ENCODE results near the gene PLXNB3. TPM values are rescaled to one million over a fixed set of nuclear protein-coding genes. Genes with fewer than 3 reads are reported as not detected.

The PLXNB3 gene
- total RNA-seq = 1 to 10 TPM in 1 of 2 donors, under 1 TPM in 1; 0.25 to 2.9 TPM
- total RNA-seq = 0 to 0.08 reads per million in 2 donors

DNA sequence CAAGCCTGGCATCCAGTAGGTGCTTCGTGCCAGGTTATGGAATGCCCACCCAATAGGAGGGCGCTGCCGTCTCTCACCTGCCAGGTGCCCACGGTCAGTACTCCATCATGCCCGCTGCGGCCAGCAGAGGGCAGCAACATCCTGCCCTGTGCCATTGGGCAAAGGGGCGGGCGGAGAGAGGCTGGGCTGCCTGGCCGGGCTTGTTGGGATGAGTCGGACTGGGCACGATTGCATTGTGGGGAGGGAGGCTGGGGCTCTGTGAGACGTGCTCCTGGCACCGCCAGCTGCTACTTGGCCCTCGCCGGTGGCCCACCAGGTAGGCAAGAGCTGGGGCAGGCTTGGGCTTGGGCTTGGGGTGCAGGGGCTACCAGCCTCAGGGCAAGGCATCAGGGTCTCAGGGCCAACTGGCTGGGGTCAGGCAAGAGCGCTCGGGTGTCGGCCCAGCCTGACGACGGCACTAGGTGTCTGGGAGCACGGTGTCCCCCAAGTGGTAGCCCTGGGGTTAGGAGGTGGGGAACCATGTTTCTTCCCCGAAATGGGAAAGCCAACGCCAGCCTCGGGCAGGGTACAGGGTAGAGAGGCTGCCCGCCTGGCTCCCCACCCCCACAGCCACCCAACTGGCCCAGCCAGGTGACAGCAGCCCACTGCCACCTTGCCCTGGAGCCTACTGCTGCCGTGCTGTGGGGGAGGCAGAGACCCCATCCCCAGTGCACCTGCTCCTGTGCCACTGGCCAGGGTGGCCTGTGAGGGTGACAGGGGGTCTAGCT is at the start of gene PLXNB3:
PLXNB3 (plus strand) TSS at position 261 of the 767 bp plus-strand sequence. CDS start 1,287 bp downstream, outside the sequence.
- H3K27ac Mint-ChIP-seq = no peak within 1 kb of the TSS
- H3K4me1 Mint-ChIP-seq = peaks cover 6% of the 10 kb centered on the region
- H3K4me3 Mint-ChIP-seq = no peak within 1 kb of the TSS

DNA sequence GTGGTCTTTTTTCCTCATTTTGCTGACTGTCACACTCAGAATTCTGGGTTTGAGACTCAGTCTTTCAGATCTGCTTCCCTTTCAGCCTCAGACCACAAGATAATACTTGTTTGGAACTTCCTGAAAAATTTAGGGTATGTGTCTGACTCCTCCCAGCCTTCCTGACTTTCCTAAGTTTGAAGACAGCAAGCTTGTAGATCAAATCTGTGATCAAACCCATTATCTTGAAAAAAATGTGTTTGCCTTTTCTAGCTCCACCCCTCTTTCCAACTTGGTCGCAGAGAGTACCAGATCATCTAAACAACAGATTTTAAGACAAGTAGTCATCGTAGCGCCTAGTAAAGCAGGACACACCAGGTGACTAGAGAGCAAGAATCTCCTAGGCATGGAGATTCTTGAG is 49.8 kb upstream of the PLXNB3 start:
- Mint-ChIP-seq H3K4me1 (peaks cover 6% of the 10 kb centered on the region), H3K27me3 (no peaks in the 10 kb centered on the region), H3K27ac (no peak overlapping the region), H3K36me3 (ENCODE audit: low read depth) (peaks cover 3% of the 10 kb centered on the region), H3K4me3 (no peak overlapping the region)
- H3K9me3 ChIP-seq (ENCODE audit: control insufficient read depth, low read length, poor library complexity, severe bottlenecking) = no peaks in the 10 kb centered on the region
- DNase-seq = no peak
- ATAC-seq = no peak

More for the DNA sequence above, at the start of gene PLXNB3:
- Mint-ChIP-seq H3K36me3 (ENCODE audit: low read depth) (no peaks in the 10 kb centered on the region), H3K27me3 (no peaks in the 10 kb centered on the region)
- DNase-seq (peak; percentile 57 to 69 (median 60)), ATAC-seq (peak; percentile 94)
- H3K9me3 ChIP-seq (ENCODE audit: control insufficient read depth, low read length, poor library complexity, severe bottlenecking) = no peaks in the 10 kb centered on the region

DNA sequence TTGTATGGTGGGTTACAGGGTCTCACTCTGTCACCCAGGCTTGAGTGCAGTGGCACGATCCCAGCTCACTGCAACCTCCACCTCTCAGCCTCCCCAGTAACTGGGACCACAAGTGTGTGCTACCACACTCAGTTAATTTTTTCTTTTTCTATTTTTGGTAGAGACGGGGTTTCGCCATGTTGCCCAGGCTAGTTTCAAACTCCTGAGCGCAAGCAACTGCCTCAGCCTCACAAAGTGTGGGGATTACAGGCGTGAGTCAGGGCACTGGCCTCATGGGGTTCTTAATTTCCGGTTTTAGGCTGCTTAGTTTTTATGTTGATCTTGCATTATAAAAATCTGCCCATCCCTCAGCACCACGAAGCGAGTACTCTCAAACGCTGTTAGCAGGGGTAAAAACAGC is 46.6 kb upstream of the PLXNB3 start:
- Mint-ChIP-seq H3K27ac (no peak overlapping the region), H3K27me3 (no peaks in the 10 kb centered on the region), H3K4me1 (peaks cover 13% of the 10 kb centered on the region), H3K4me3 (no peak overlapping the region), H3K36me3 (ENCODE audit: low read depth) (peaks cover 3% of the 10 kb centered on the region)
- no peaks in the 10 kb centered on the region for H3K9me3 ChIP-seq (ENCODE audit: control insufficient read depth, low read length, poor library complexity, severe bottlenecking)
- no peak for ATAC-seq
- no peak for DNase-seq

- no peak overlapping the region for H3K27ac Mint-ChIP-seq
- DNase-seq (no peak), ATAC-seq (no peak)
- H3K27me3 Mint-ChIP-seq = no peaks in the 10 kb centered on the region
- no peaks in the 10 kb centered on the region for H3K9me3 ChIP-seq (ENCODE audit: control insufficient read depth, low read length, poor library complexity, severe bottlenecking)
- no peak overlapping the region for H3K4me3 Mint-ChIP-seq
- peaks cover 3% of the 10 kb centered on the region for H3K36me3 Mint-ChIP-seq (ENCODE audit: low read depth)
- H3K4me1 Mint-ChIP-seq = peaks cover 16% of the 10 kb centered on the region
These were observed 44.8 kb upstream of the PLXNB3 start for GRCh38 chrX:153719238-153719637.

DNA sequence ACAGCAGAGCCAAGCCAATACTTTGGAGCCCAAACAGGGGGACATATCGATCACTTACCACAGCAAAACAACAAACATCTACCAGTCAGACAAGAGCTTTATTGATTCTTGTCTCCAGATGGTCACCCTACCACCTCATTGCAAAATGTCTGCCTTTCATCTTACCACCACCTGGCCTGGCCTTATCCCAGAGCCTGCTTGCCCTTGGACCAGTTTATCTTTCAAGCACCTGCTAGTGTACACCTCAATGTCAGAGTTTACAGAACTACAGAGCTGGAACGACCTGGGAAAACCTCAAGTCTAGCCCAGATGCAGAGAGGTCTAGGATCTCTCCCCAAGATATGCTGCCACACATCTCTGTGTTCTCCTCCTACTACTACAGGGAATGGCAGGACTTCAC is 44.3 kb upstream of the PLXNB3 start:
- H3K9me3 ChIP-seq (ENCODE audit: control insufficient read depth, low read length, poor library complexity, severe bottlenecking) = no peaks in the 10 kb centered on the region
- DNase-seq = no peak
- Mint-ChIP-seq H3K27me3 (no peaks in the 10 kb centered on the region), H3K4me1 (peaks cover 16% of the 10 kb centered on the region), H3K4me3 (no peak overlapping the region), H3K27ac (no peak overlapping the region), H3K36me3 (ENCODE audit: low read depth) (peaks cover 3% of the 10 kb centered on the region)
- no peak for ATAC-seq

GRCh38 chrX:153722704-153723350 is 41.2 kb upstream of the PLXNB3 start:
- H3K9me3 ChIP-seq (ENCODE audit: control insufficient read depth, low read length, poor library complexity, severe bottlenecking) = no peaks in the 10 kb centered on the region
- Mint-ChIP-seq H3K4me3 (peak overlapping the region; percentile 87), H3K27ac (peak overlapping the region; percentile 56), H3K36me3 (ENCODE audit: low read depth) (peaks cover 3% of the 10 kb centered on the region), H3K4me1 (peaks cover 19% of the 10 kb centered on the region), H3K27me3 (no peaks in the 10 kb centered on the region)
- DNase-seq (no peak), ATAC-seq (no peak)

- DNase-seq (peak; percentile 29 to 44 (median 31)), ATAC-seq (peak; percentile 24)
- Mint-ChIP-seq H3K36me3 (ENCODE audit: low read depth) (peaks cover 3% of the 10 kb centered on the region), H3K4me1 (peaks cover 19% of the 10 kb centered on the region), H3K27ac (peak overlapping the region; percentile 56), H3K4me3 (peak overlapping the region; percentile 87), H3K27me3 (no peaks in the 10 kb centered on the region)
- no peaks in the 10 kb centered on the region for H3K9me3 ChIP-seq (ENCODE audit: control insufficient read depth, low read length, poor library complexity, severe bottlenecking)
These were observed 40.4 kb upstream of the PLXNB3 start for GRCh38 chrX:153723351-153724251.

DNA sequence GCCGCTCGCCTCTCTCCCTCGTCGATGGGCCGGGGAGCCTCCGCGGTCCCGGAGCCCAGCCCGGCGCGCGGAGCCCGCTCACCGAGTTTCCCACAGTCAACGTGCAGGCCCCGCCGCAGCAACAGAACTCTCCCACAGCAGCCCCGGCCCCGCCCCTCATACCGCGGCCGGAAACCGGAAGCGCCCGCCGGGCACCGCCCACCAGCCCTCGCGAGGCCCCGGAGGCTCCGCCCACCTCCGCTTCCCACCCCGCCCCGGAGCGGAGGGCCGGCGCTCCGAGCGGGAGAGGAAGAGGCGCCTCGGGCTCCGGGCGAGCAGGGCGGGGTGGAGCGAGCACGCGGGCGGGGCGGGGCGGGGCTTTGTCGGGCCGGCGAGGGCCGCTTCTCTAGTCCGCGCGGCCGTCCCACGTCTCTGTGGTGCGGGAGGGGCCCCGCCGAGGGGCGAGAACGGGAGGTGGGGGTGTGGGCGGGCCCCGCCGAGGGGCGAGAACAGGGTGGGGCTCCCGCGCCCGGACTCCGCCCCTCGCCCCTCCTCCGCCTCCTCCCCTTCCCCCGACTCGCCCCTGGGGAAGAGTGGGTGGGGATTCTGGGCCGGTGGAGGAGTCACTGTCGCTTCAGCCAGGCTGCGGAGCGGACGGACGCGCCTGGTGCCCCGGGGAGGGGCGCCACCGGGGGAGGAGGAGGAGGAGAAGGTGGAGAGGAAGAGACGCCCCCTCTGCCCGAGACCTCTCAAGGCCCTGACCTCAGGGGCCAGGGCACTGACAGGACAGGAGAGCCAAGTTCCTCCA is 39.6 kb upstream of the PLXNB3 start, which contains the start of the genes ABCD1 and BCAP31:
ABCD1 (plus strand) TSS at position 605 of the 787 bp plus-strand sequence. CDS start 411 bp downstream, outside the sequence.
BCAP31 (minus strand) TSS at position 136 of the 787 bp plus-strand sequence. CDS start 1,143 bp downstream, outside the sequence.
- Mint-ChIP-seq H3K27me3 (no peaks in the 10 kb centered on the region), H3K27ac (peak within 1 kb of the TSS; percentile 56), H3K4me1 (peaks cover 16% of the 10 kb centered on the region), H3K36me3 (ENCODE audit: low read depth) (no peaks in the 10 kb centered on the region), H3K4me3 (peak within 1 kb of the TSS; percentile 87)
- ATAC-seq = peak; percentile 80
- peak; percentile 83 to 88 (median 87) for DNase-seq
- no peaks in the 10 kb centered on the region for H3K9me3 ChIP-seq (ENCODE audit: control insufficient read depth, low read length, poor library complexity, severe bottlenecking)

DNA sequence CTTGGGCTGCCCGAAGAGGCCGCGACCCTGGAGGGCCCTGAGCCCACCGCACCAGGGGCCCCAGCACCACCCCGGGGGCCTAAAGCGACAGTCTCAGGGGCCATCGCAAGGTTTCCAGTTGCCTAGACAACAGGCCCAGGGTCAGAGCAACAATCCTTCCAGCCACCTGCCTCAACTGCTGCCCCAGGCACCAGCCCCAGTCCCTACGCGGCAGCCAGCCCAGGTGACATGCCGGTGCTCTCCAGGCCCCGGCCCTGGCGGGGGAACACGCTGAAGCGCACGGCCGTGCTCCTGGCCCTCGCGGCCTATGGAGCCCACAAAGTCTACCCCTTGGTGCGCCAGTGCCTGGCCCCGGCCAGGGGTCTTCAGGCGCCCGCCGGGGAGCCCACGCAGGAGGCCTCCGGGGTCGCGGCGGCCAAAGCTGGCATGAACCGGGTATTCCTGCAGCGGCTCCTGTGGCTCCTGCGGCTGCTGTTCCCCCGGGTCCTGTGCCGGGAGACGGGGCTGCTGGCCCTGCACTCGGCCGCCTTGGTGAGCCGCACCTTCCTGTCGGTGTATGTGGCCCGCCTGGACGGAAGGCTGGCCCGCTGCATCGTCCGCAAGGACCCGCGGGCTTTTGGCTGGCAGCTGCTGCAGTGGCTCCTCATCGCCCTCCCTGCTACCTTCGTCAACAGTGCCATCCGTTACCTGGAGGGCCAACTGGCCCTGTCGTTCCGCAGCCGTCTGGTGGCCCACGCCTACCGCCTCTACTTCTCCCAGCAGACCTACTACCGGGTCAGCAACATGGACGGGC is 38.8 kb upstream of the PLXNB3 start:
- no peaks in the 10 kb centered on the region for H3K27me3 Mint-ChIP-seq
- ATAC-seq (no peak), DNase-seq (peak in 1 of 3 donors; percentile 9)
- peaks cover 14% of the 10 kb centered on the region for H3K4me1 Mint-ChIP-seq
- peak overlapping the region; percentile 87 for H3K4me3 Mint-ChIP-seq
- H3K27ac Mint-ChIP-seq = no peak overlapping the region
- H3K9me3 ChIP-seq (ENCODE audit: control insufficient read depth, low read length, poor library complexity, severe bottlenecking) = no peaks in the 10 kb centered on the region
- no peaks in the 10 kb centered on the region for H3K36me3 Mint-ChIP-seq (ENCODE audit: low read depth)

- no peaks in the 10 kb centered on the region for H3K9me3 ChIP-seq (ENCODE audit: control insufficient read depth, low read length, poor library complexity, severe bottlenecking)
- no peaks in the 10 kb centered on the region for H3K27me3 Mint-ChIP-seq
- peak overlapping the region; percentile 70 for H3K4me3 Mint-ChIP-seq
- DNase-seq (no peak), ATAC-seq (no peak)
- H3K36me3 Mint-ChIP-seq (ENCODE audit: low read depth) = no peaks in the 10 kb centered on the region
- no peak overlapping the region for H3K27ac Mint-ChIP-seq
- H3K4me1 Mint-ChIP-seq = peaks cover 16% of the 10 kb centered on the region
These were observed 38.2 kb upstream of the PLXNB3 start for GRCh38 chrX:153725832-153726285.

DNA sequence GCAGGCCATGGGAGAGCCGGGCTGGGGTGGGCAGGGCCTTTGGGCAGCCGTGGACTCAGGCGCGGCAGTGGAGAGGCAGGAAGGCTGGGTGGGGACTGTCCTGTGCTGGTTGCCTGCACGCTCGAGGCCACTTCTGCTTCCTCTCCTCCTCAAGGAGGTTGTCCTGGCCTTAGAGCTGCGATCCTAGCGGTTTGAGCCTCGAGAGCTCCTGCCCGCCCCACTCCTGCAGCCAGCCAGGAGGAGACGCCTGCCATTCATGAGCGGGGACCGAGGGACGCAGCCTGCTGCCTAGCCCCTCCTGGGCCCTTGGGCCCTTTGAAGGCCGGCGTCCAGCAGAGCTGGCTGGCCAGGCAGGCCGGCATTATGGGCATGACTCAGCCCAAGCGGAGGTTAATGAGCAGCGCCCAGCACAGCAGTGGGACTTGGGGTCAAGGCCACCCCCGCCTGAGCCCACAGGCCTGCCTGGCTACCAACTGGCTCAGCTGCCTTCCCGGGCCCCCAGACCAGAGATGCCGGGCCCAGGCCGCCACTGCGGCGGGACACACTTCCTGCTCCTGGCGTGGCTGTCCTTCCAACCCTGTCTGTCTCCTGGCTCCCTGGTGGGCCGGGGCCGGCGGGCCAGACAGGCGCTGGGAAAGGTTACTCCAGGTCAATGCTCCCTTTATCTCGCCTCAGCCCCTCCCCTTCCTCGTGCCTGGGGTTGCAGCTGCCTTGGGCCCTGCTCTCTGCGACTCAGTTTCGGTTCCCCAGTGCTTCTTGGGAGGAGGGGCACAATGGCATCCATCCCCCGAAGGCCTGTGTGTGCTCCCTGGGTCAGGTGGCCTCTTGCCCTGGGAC is 37.5 kb upstream of the PLXNB3 start:
- DNase-seq (peak; percentile 21 to 35 (median 30)), ATAC-seq (peak; percentile 27)
- Mint-ChIP-seq H3K4me3 (peak overlapping the region; percentile 70), H3K36me3 (ENCODE audit: low read depth) (no peaks in the 10 kb centered on the region), H3K4me1 (peaks cover 16% of the 10 kb centered on the region), H3K27ac (peak overlapping the region; percentile 86), H3K27me3 (no peaks in the 10 kb centered on the region)
- no peaks in the 10 kb centered on the region for H3K9me3 ChIP-seq (ENCODE audit: control insufficient read depth, low read length, poor library complexity, severe bottlenecking)
